Left colon (tissue), 2 donors: ENCODE data around the gene DNAAF9. TPM values are rescaled to one million over a fixed set of nuclear protein-coding genes. Genes with fewer than 3 reads are reported as not detected.

Experiments
- ATAC-seq: fragments of 200-7000 bp; cut with Tn5 transposase; one replicate; pipeline ENCODE4 v1.9.1; 2020; ENCODE audit warnings: mild to moderate bottlenecking, moderate library complexity
- DNase-seq, 2 donors: peaks; one replicate each; pipeline ENCODE4 v3.0.0-alpha.2; 2020
- intact Hi-C, 2 donors: fragments of 100-400 bp; cut with DNase I in 1 of 2; cut with micrococcal nuclease in 1 of 2; formaldehyde crosslinking; loops; one replicate each; pipeline versions ENCODE4 v1.11.2 to v1.14.0; 2022; cut with DNase I, micrococcal nuclease
- total RNA-seq, 2 donors: library from RNA; stranded (reverse); fragmentation: NEBNext Ultra II Directional; extraction: Animal tissue kit (Norgen Biotek cat#: 25700); gene quantifications; one replicate each; pipeline ENCODE4 v1.2.1, GENCODE V29; 2021
- donor health status: DM: no; HTN: no; CAD: no.
- donor health status: DM: yes; HTN: yes; CAD: no.

The DNAAF9 gene
- total RNA-seq, 2 donors from 2014 or later: 1.6 to 5.1 TPM

DNA sequence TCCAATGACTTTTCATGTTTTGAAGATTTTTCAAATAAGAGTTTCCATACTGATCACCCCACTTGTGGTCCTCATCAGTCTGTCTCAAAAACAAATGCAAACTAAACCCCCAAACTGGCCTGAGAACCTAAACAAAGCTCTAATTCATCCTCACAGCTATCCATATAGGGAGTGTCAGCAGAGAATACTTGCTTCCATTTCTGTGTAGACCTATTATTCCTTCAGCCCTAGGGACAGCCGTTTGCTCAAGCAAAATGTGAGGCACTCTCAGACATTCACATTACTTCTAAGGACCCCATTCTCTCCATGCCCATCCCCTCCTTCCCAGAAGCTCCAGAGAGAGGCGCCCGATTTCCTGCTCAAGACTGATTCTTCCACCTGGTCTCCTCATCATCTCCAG lies 24.6 kb downstream of the DNAAF9 start:
- intact Hi-C loops: no loop called here
- no peak for ATAC-seq
- DNase-seq: no peak

DNA sequence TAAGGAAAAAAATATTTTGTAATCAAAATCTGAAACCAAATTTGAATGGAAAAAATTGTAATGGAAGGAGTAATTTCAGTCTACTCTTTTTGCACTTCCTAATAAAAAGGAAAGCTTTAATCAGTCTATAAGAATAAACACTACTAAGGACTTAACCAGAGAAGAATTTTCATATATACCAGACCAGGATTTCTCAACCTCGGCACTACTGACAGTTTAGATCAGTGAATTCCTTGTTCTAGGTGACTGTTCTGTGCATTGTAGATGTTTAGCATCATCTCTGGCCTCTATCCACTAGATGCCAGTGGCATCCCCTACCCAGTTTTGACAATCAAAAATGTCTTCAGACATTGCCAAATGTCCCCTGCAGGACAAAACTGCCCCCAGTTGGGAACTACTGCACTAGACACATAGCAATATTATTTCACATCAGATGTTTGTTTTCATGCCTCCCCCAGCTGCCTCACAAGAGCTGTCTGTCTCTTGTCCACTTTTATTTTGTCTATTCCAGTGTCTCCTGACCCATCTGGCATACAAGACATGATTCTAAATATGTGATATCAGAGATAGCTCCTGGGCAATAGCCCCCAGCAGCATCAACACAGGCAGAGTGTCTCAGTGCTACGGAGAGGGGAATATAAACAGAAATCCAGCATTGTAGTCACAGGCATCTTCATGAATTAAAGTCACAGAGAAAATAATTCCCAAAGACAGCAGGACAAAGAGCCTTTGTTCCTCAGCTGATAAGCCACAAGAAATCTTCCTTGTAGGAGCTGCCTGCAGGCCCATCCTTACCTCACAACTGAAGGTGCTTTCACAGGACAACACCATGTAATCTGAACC lies 27.0 kb downstream of the DNAAF9 start:
- no peak for DNase-seq
- intact Hi-C loops: no loop called here
- no peak for ATAC-seq

DNA sequence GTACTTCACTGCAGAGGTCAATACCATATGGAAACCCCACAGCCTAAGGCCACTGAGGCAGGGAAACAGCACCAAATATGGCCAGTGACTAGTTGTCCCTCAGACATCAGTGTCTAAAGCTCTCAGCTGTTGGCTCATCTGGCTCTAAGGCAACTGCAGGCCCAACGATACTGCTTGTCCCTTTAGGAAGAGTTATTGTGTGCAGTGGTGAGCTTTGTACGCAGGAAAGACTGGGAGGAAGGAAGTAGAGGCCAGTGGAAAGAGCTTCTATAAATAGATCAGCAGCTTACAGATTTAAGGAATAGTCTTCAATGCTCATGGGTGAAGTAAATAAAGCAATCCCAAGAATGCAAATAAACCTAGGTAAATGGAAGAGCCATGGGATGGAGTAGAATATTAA lies 29.3 kb downstream of the DNAAF9 start:
- DNase-seq: no peak
- ATAC-seq: no peak
- intact Hi-C loops: no loop called here

DNA sequence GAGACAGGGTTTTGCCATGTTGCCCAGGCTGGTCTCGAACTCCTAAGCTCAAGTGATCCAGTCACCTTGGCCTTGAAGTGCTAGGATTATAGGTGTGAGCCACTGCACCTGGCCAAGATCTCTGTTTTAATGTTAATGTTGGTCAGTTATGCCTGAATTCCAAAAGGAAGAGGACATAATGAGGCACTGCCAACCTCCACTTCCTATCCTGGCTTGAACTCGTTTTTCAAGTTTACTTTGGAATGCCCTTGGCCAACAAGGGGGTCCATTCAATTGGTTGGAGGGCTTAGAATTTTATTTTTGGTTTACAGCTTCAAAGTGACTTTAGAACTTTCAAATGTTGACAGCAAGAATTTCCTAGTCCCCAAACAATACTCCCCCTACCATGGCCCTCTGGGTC lies 29.8 kb downstream of the DNAAF9 start:
- intact Hi-C loops: no loop called here

DNA sequence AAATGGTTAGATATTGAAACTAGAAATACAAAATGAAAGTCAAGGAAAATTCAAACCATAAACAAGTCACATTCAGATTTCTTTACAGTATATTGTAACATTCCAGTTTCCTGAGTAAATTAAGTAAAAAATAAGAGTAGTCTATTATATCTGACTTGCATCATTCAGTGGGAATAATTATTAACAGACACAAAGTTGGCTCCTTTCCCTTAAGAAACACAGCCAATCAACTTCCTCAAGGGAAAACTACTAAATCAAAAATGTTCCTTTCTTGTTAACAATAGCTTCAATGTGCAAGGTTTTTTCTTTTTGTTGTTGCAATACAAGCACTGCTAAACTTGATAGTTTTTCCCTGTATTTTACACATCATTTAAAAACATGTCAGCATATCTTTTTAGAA lies 33.2 kb downstream of the DNAAF9 start:
- ATAC-seq (no peak), DNase-seq (no peak)
- intact Hi-C loops: no loop called here

More for the DNA sequence above, 29.8 kb downstream of the DNAAF9 start:
- DNase-seq (no peak), ATAC-seq (no peak)

DNA sequence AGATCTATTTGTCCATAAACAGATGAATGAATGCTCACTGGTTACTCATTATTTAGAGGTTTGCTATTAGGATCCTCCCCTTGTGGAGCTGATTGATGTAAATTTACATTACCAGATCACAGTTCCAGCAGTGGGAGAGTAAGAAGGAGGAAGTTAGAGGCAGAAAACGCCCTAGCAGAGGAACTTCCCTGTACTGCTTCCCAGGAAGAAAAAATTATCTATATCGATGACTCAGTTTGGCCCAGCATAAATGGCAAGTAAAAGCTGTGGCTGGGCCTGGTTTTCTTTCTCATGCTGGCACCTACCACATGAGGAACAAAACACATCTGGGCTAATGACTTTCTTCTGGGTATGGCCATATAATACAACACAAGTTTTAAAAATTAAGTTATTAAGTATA lies 35.7 kb downstream of the DNAAF9 start:
- DNase-seq (no peak), ATAC-seq (peak; percentile 93)
- intact Hi-C loops: no loop called here

DNA sequence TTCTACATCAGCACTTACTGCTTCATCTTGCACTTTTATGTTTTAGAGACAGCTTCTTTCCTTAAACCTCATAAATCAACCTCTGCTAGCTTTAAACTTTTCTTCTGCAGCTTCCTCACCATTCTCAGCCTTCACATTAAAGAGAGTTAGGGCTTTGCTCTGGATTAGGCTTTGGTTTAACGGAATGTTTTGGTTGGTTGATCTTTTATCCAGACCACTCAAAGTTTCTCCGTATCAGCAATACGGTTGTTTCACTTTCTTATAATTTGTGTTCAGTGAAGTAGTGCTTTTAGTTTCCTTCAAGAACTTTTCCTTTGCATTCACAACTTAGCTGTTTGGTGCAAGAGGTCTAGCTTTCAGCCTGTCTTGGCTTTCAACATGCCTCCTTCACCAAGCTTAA lies 40.4 kb downstream of the DNAAF9 start:
- DNase-seq (no peak), ATAC-seq (no peak)
- intact Hi-C loops: no loop called here

DNA sequence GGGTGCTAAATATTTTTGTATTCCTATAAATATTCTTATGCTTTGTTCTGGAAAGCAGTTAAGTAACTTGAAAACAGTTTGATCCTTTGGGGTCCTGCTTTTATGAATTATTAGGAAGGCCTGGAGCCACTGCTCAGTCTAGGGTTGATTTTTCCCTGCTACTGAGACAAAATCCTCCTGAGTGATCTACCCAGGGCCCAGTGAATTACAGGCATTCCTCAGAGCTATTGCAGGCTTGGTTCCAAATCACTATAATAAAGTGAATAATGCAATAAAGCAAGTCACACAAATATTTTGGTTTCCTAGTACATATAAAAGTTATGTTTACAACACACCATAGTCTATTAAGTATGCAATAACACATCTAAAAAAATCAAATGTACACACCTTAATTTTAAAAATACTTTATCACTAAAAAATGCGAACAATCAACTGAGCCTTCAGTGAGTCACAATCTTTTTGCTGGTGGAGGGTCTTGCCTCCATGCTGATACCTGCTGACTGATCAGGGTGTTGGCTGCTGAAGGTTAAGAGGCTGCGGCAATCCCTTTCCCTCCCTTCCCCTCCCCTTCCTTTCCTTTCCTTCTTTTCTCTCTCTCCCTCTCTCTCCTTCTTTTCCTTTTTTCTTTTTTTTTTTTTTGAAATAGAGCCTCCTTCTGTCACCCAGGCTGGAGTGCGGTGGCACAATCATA lies 43.0 kb downstream of the DNAAF9 start:
- ATAC-seq (no peak), DNase-seq (no peak)
- intact Hi-C loops: no loop called here

DNA sequence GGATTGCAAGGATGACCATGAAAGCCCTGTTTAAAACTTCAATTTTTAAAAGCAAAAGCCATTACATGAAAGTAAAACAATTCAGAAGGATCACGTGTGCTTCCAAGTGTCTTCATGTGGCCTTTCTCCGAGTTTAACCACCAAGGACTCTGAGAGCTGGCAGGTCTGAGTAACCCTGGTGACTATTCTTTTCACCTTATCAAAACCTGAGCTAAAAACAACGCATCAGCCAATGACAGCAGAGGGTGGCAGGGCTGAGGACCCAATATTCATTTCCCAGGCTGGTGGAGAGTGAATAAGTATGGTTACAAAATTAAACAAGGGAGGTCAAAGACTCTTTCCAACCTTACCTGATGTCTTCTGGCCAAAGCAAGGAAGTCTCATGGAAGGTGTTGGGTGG lies 46.7 kb downstream of the DNAAF9 start:
- intact Hi-C loops: no loop called here
- DNase-seq (no peak), ATAC-seq (no peak)

DNA sequence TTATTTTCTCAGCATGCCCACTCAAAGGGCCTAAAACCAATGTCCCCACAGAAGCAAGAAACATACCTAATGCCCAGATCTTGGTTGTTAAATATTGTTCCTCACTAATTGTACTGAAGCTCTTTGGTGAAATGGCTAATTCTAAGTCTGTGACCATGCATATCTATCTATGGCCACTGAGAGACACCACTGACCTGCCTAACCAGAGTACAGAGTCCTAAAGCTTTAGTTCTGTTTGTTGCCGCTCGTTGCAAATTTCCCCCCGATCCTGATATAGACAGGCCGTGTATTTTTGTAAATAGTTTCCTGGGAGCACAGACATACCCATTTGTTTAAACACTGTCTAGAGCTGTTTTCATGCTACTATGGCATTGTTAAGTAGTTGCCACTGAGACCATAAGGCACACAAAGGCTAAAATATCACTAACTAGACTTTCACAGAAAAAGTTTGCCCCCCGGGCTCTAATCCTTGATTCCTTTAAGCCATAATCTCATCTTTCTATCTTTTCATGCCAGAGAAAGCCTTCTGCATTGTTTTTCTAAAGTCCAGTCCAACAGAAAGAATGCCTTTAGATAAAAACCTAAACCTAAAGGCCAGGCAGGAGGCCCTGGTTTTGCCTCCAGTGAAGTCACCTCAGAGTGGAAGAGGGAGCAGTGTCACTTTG lies 48.7 kb downstream of the DNAAF9 start:
- DNase-seq: no peak
- intact Hi-C loops: no loop called here
- ATAC-seq: no peak

Other genes starting within 250 kb of the DNAAF9 start
- 10 to 100 TPM; 15.4 to 16.5 TPM for gene FASTKD5, start 247.8 kb downstream of the DNAAF9 start, total RNA-seq
- 1 to 10 TPM; 6.6 to 6.8 TPM for gene UBOX5, start 247.8 kb downstream of the DNAAF9 start, total RNA-seq
- gene LZTS3, start 234.1 kb downstream of the DNAAF9 start, total RNA-seq: 10 to 100 TPM in 1 of 2 donors, 1 to 10 TPM in 1; 5.5 to 10.9 TPM
- 10 to 100 TPM; 50.4 to 70.3 TPM for gene DDRGK1, start 203.0 kb downstream of the DNAAF9 start, total RNA-seq
- gene ITPA, start 198.2 kb downstream of the DNAAF9 start, total RNA-seq: 10 to 100 TPM; 44.8 to 46.3 TPM
- under 1 TPM; 0.56 to 0.89 TPM for gene SLC4A11, start 168.5 kb downstream of the DNAAF9 start, total RNA-seq
- 10 to 100 TPM; 22.6 to 23.1 TPM for gene ATRN, start 63.3 kb upstream of the DNAAF9 start, total RNA-seq